A549 (cell line): Measurements from ENCODE around the gene IGF1R. TPM values are rescaled to one million over a fixed set of nuclear protein-coding genes. Genes with fewer than 3 reads are reported as not detected.

Source experiments
- ATAC-seq, 2 experiments: fragments of 200-7000 bp in 1 of 2; fragments of >200 bp in 1 of 2; cut with Nextera tagmentation in 1 of 2; cut with Tn5 transposase in 1 of 2; 3 replicates each; pipeline versions ENCODE4 v1.8.0 to v1.9.1; 2018 to 2020; ENCODE audit warnings: mild to moderate bottlenecking in 1 of 2, moderate library complexity in 1 of 2
- CTCF ChIA-PET: fragments of 300-600 bp; sonication (Branson Sonifier 250); formaldehyde crosslinking; extraction: SDS; loops from one replicate; lab custom pipeline; 2021; ENCODE audit warnings: antibody characterized with exemption, inconsistent platforms; lab: Yijun Ruan, JAX
- POLR2A ChIA-PET: fragments of 350-600 bp; formaldehyde crosslinking; extraction: SDS; loops from one replicate; lab custom pipeline; 2021; ENCODE audit warnings: antibody characterized with exemption, inconsistent platforms; lab: Yijun Ruan, JAX
- DNase-seq, 2 experiments: peaks; one replicate each; pipeline versions ENCODE4 v3.0.0 to v3.0.0-alpha.2; 2011 to 2016; ENCODE audit warnings: low read depth in 1 of 2, low spot score in 1 of 2
- FAIRE-seq: peaks from 2 replicates; lab custom pipeline; 2011; peaks lifted over from hg19 to GRCh38; lab: Jason Lieb, UNC
- H3K27ac ChIP-seq, 2 experiments: fragments of >200 bp; sonication (Bioruptor Twin); formaldehyde crosslinking; 3 replicates each; pipeline ENCODE4 v1.5.1; 2016 to 2017
- H3K4me1 ChIP-seq: fragments of >200 bp; sonication (Bioruptor Twin); formaldehyde crosslinking; 3 replicates; pipeline ENCODE4 v1.6.1; 2016
- H3K4me2 ChIP-seq: fragments of >200 bp; sonication (Bioruptor Twin); formaldehyde crosslinking; 3 replicates; pipeline ENCODE4 v1.6.1; 2016
- H3K4me3 ChIP-seq: fragments of >200 bp; sonication (Bioruptor Twin); formaldehyde crosslinking; 3 replicates; pipeline ENCODE4 v1.5.1; 2016
- H3K9me3 ChIP-seq: fragments of >200 bp; sonication (Bioruptor Twin); formaldehyde crosslinking; 3 replicates; pipeline ENCODE4 v1.6.1; 2016
- CBX2 ChIP-seq: fragments of 200-600 bp; sonication (generic); IDR thresholded peaks from 2 replicates; pipeline ENCODE4 v1.6.1; 2016; ENCODE audit warnings: low read depth, mild to moderate bottlenecking, borderline replicate concordance
- CBX8 ChIP-seq: fragments of 200-600 bp; sonication (generic); IDR thresholded peaks from 2 replicates; pipeline ENCODE4 v1.6.1; 2016
- CEBPB ChIP-seq, 2 experiments: fragments of >200 bp in 1 of 2; sonication (Bioruptor Twin) in 1 of 2; formaldehyde crosslinking in 1 of 2; IDR thresholded peaks; 2 replicates each; pipeline ENCODE4 v1.6.1; 2012 to 2016
- CHD2 ChIP-seq: fragments of 150-350 bp; IDR thresholded peaks from 2 replicates; pipeline ENCODE4 v1.6.1; 2014; ENCODE audit warnings: low read length; ENCODE audit not compliant: partially characterized antibody
- EHF ChIP-seq: fragments of 250-450 bp; sonication (Bioruptor Pico); IDR thresholded peaks from 2 replicates; pipeline ENCODE4 v1.5.0; 2020; ENCODE audit warnings: mild to moderate bottlenecking
- EHMT2 ChIP-seq: fragments of 200-600 bp; sonication (generic); IDR thresholded peaks from 2 replicates; pipeline ENCODE4 v1.6.1; 2016; ENCODE audit warnings: antibody characterized with exemption, low read depth, mild to moderate bottlenecking, moderate library complexity
- ESRRA ChIP-seq: fragments of 150-350 bp; IDR thresholded peaks from 2 replicates; pipeline ENCODE4 v1.6.1; 2014; ENCODE audit warnings: mild to moderate bottlenecking, low read length, borderline replicate concordance
- FOSL2 ChIP-seq, 2 experiments: fragments of 450-650 bp in 1 of 2; fragments of >200 bp in 1 of 2; sonication (Bioruptor Twin) in 1 of 2; formaldehyde crosslinking; IDR thresholded peaks; 2 replicates each; pipeline versions ENCODE4 v1.5.0 to v1.6.1; 2016 to 2020; ENCODE audit warnings: mild to moderate bottlenecking in 1 of 2, moderate library complexity in 1 of 2
- HDAC2 ChIP-seq: fragments of 200-600 bp; sonication (generic); IDR thresholded peaks from 2 replicates; pipeline ENCODE4 v1.6.1; 2016
- HOXB5 ChIP-seq: fragments of 250-450 bp; sonication (Bioruptor Pico); IDR thresholded peaks from 2 replicates; pipeline ENCODE4 v1.5.0; 2020; ENCODE audit warnings: mild to moderate bottlenecking, moderate library complexity
- KDM1A ChIP-seq: fragments of 200-600 bp; sonication (generic); IDR thresholded peaks from 2 replicates; pipeline ENCODE4 v1.6.1; 2016; ENCODE audit warnings: low read depth, mild to moderate bottlenecking
- NPAS2 ChIP-seq: fragments of 250-450 bp; sonication (Bioruptor Pico); IDR thresholded peaks from 2 replicates; pipeline ENCODE4 v1.8.0; 2022; ENCODE audit warnings: mild to moderate bottlenecking, moderate library complexity, borderline replicate concordance
- NR3C1 ChIP-seq: fragments of >200 bp; sonication (Bioruptor Twin); formaldehyde crosslinking; IDR thresholded peaks from 3 replicates; pipeline ENCODE4 v1.6.1; 2017
- POLR2A ChIP-seq: IDR thresholded peaks from 2 replicates; pipeline ENCODE4 v1.6.1; 2012; ENCODE audit warnings: mild to moderate bottlenecking, low read length
- POLR2AphosphoS2 ChIP-seq: conservative IDR thresholded peaks from 2 replicates; pipeline ENCODE4 v1.6.1; 2012; ENCODE audit warnings: low read length, improper control_type of control experiment, inconsistent platforms
- RAD21 ChIP-seq, 2 experiments: fragments of >200 bp in 1 of 2; sonication (Bioruptor Twin) in 1 of 2; formaldehyde crosslinking in 1 of 2; IDR thresholded peaks in 1 of 2; conservative IDR thresholded peaks in 1 of 2; 2 replicates in 1 of 2; 3 replicates in 1 of 2; pipeline ENCODE4 v1.6.1; 2012 to 2018; ENCODE audit warnings: inconsistent platforms in 1 of 2
- SREBF2 ChIP-seq: fragments of 450-650 bp; IDR thresholded peaks from 2 replicates; pipeline ENCODE4 v1.6.1; 2014; ENCODE audit warnings: mild to moderate bottlenecking, moderate library complexity
- TP53 ChIP-seq: fragments of 250-450 bp; sonication (Bioruptor Pico); IDR thresholded peaks from 2 replicates; pipeline ENCODE4 v1.5.0; 2021; ENCODE audit warnings: mild to moderate bottlenecking, moderate library complexity
- ZNF302 ChIP-seq: fragments of 250-450 bp; sonication (Bioruptor Pico); IDR thresholded peaks from 2 replicates; pipeline ENCODE4 v1.9.0; 2021; ENCODE audit warnings: inconsistent platforms, mild to moderate bottlenecking, moderate library complexity
- WGBS: methylation state at CpG from one replicate; pipeline ENCODE4 v1.1.6; 2017; ENCODE audit errors: missing lambda C conversion rate; 5-methylcytosine and 5-hydroxymethylcytosine counted together
- polyA plus RNA-seq, 4 experiments: library from polyadenylated mRNA; depleted of rRNA in 3 of 4; stranded (reverse); fragments of >200 nt; fragmentation: RNase III in 1 of 4; extraction: RNeasy Plus Mini Kit Qiagen cat#74134 plus additional on column Dnase treatment in 1 of 4; gene quantifications; 2 replicates in 3 of 4; 3 replicates in 1 of 4; pipeline ENCODE4 v1.2.3, GENCODE V29; 2011 to 2017
- TF ChIP-seq, protein P1 (sequence below): IDR thresholded peaks from 2 replicates; pipeline ENCODE4 v1.6.1; 2012; ENCODE audit warnings: low read depth, borderline replicate concordance
- TF ChIP-seq, protein P2 (sequence below): fragments of 200-600 bp; sonication (generic); IDR thresholded peaks from 2 replicates; pipeline ENCODE4 v1.6.1; 2016; ENCODE audit warnings: antibody characterized with exemption, mild to moderate bottlenecking, moderate library complexity
- TF ChIP-seq, protein P3 (sequence below): IDR thresholded peaks from 2 replicates; pipeline ENCODE4 v1.6.1; 2012
- TF ChIP-seq, protein P4 (sequence below): fragments of 150-350 bp; IDR thresholded peaks from 2 replicates; pipeline ENCODE4 v1.6.1; 2014; ENCODE audit warnings: low read depth, mild to moderate bottlenecking, low read length

IGF1R gene
- polyA plus RNA-seq, 2 of the 4 experiments (the other 2 are of a cell fraction): 42.6 to 69.5 TPM

DNA sequence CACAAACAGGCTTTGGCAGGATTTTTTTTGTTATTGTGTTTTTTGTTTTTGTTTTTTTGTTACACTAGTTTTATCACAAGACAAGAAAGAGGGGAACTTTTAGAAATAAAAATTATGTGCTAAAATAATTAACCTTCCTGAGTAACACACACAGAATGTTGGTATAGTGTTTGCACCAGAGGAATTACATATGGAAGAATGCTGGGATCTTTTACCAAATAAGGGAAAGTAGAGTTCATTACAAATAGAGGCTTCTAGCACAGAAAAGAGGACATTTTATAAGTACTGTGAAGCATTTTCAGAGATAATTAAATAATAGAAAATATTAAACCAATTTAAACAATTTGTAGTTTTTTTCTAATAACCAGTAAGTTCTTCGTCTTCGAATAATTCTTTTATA lies 116.0 kb downstream of the IGF1R start:
- peaks cover 58% of the 10 kb centered on the region for H3K4me1 ChIP-seq
- TF ChIP-seq RAD21 (conservative IDR thresholded peaks at IDR 0.05 in 1 of 2, IDR thresholded peaks at IDR 0.05 in 1 of 2) (no peak), EHF (CRISPR knock-in tag) (no peak), ESRRA (no peak), SREBF2 (no peak), FOSL2 (IDR thresholded peaks at IDR 0.05) (no peak), FOSL2 (CRISPR knock-in tag; IDR thresholded peaks at IDR 0.05) (no peak), TP53 (no peak), EHMT2 (no peak), CBX2 (no peak), HOXB5 (CRISPR knock-in tag) (no peak), POLR2A (no peak), KDM1A (no peak), HDAC2 (no peak)
- TF ChIP-seq, protein P1, sequence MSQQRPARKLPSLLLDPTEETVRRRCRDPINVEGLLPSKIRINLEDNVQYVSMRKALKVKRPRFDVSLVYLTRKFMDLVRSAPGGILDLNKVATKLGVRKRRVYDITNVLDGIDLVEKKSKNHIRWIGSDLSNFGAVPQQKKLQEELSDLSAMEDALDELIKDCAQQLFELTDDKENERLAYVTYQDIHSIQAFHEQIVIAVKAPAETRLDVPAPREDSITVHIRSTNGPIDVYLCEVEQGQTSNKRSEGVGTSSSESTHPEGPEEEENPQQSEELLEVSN: no peak
- TF ChIP-seq, protein P2, sequence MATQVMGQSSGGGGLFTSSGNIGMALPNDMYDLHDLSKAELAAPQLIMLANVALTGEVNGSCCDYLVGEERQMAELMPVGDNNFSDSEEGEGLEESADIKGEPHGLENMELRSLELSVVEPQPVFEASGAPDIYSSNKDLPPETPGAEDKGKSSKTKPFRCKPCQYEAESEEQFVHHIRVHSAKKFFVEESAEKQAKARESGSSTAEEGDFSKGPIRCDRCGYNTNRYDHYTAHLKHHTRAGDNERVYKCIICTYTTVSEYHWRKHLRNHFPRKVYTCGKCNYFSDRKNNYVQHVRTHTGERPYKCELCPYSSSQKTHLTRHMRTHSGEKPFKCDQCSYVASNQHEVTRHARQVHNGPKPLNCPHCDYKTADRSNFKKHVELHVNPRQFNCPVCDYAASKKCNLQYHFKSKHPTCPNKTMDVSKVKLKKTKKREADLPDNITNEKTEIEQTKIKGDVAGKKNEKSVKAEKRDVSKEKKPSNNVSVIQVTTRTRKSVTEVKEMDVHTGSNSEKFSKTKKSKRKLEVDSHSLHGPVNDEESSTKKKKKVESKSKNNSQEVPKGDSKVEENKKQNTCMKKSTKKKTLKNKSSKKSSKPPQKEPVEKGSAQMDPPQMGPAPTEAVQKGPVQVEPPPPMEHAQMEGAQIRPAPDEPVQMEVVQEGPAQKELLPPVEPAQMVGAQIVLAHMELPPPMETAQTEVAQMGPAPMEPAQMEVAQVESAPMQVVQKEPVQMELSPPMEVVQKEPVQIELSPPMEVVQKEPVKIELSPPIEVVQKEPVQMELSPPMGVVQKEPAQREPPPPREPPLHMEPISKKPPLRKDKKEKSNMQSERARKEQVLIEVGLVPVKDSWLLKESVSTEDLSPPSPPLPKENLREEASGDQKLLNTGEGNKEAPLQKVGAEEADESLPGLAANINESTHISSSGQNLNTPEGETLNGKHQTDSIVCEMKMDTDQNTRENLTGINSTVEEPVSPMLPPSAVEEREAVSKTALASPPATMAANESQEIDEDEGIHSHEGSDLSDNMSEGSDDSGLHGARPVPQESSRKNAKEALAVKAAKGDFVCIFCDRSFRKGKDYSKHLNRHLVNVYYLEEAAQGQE: no peak
- TF ChIP-seq, protein P3, sequence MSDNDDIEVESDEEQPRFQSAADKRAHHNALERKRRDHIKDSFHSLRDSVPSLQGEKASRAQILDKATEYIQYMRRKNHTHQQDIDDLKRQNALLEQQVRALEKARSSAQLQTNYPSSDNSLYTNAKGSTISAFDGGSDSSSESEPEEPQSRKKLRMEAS: no peak
- TF ChIP-seq, protein P4, sequence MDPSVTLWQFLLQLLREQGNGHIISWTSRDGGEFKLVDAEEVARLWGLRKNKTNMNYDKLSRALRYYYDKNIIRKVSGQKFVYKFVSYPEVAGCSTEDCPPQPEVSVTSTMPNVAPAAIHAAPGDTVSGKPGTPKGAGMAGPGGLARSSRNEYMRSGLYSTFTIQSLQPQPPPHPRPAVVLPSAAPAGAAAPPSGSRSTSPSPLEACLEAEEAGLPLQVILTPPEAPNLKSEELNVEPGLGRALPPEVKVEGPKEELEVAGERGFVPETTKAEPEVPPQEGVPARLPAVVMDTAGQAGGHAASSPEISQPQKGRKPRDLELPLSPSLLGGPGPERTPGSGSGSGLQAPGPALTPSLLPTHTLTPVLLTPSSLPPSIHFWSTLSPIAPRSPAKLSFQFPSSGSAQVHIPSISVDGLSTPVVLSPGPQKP: no peak
- H3K4me2 ChIP-seq: no peak overlapping the region
- POLR2A ChIA-PET: no interaction called here
- H3K9me3 ChIP-seq: no peaks in the 10 kb centered on the region
- CTCF ChIA-PET: interaction anchor here (1.3 to 8.4 kb wide), 2 partner anchors 16 to 140 kb away, joined by 4 to 80 read pairs; no protein-coding TSS in a partner anchor
- no peak for FAIRE-seq
- DNase-seq: no peak
- no peak overlapping the region for H3K4me3 ChIP-seq
- WGBS: 97% methylated on average over 2 of the region's 2 CpGs
- H3K27ac ChIP-seq: no peak overlapping the region
- ATAC-seq: no peak

DNA sequence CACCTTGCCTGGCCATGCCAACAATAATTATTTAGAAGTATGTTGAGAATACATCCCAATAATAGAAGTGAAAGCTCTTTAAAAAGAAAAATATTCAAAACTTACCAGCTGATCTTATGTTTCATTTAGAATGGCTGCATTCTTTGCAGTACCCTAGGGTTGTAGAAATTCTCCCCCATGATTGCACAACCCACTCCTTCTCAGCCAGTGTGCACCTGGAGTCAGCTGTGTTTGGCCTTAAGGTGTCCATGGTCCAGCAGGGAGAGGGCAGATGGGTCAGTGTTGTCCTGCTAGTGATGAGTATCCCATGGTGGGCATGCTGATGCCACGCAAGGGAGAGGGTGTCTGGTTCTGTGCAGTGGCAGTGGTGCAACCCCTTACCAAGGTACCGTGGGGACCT lies 117.3 kb downstream of the IGF1R start:
- ATAC-seq (no peak), DNase-seq (no peak), FAIRE-seq (no peak)
- H3K27ac ChIP-seq: no peak overlapping the region
- H3K4me1 ChIP-seq: peaks cover 52% of the 10 kb centered on the region
- H3K4me3 ChIP-seq: no peak overlapping the region
- H3K9me3 ChIP-seq: no peaks in the 10 kb centered on the region
- TF ChIP-seq CEBPB (IDR thresholded peaks at IDR 0.05): peak; percentile 59 to 62; a peak in 3 of 4 replicates
- TF ChIP-seq NR3C1: no peak
- TF ChIP-seq RAD21 (conservative IDR thresholded peaks at IDR 0.05 in 1 of 2, IDR thresholded peaks at IDR 0.05 in 1 of 2): no peak
- CTCF ChIA-PET: interaction anchor here (0.7 to 8.4 kb wide), 3 partner anchors 8 to 238 kb away, joined by 3 to 80 read pairs (median 3); no protein-coding TSS in a partner anchor
- WGBS: 83% methylated on average over 2 of the region's 2 CpGs
- H3K4me2 ChIP-seq: no peak overlapping the region
- POLR2A ChIA-PET: no interaction called here

DNA sequence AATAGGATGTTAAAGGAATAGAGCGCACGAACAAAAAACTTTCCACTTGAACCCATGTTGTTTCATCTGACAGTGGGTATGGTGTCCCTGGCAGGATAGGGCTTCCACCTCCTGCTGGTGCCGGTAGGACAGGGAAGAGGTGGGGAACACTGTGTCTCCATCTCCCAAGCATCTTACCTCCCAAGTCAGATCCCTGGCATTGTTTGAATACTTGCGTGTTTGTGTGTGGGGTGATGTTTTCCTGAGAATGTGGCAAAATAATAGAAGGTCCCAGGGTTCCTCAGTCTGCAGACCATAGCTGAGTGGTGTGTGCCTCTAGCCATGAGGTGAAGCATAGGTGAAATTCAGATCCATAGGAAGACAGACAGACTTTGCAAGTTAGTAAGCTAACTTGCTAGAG lies 119.4 kb downstream of the IGF1R start:
- H3K4me2 ChIP-seq: peak overlapping the region; percentile 10; the same call in 1 of the 3 replicates
- H3K4me3 ChIP-seq: no peak overlapping the region
- no peak; a peak in 2 of 6 replicates for ATAC-seq
- POLR2A ChIA-PET: no interaction called here
- FAIRE-seq: no peak
- WGBS: 89% methylated on average over 4 of the region's 4 CpGs
- no peaks in the 10 kb centered on the region for H3K9me3 ChIP-seq
- TF ChIP-seq POLR2AphosphoS2 (no peak), ZNF302 (CRISPR knock-in tag) (no peak), CHD2 (no peak), NPAS2 (CRISPR knock-in tag) (no peak), CBX8 (no peak), FOSL2 (IDR thresholded peaks at IDR 0.05) (no peak), FOSL2 (CRISPR knock-in tag; IDR thresholded peaks at IDR 0.05) (no peak), ESRRA (no peak)
- TF ChIP-seq, protein P3: no peak
- H3K27ac ChIP-seq: 0 out of 6 replicates have a peak overlapping the region, but pooled peaks of 1 of the 2 experiments have one; percentile 6
- CTCF ChIA-PET: interaction anchor here (1.2 to 8.4 kb wide), 7 partner anchors 12 to 291 kb away, joined by 3 to 80 read pairs (median 4); no protein-coding TSS in a partner anchor
- peaks cover 63% of the 10 kb centered on the region for H3K4me1 ChIP-seq
- DNase-seq: no peak
